HFF-Myc (cell line): Measurements from ENCODE around the gene FABP1.
A peak's percentile ranks its signal among the peaks of the same experiment; 100 is the strongest.

ENCODE experiments used
- DNase-seq: peaks from one replicate; pipeline ENCODE4 v3.0.0-alpha.2; 2011; ENCODE audit warnings: low read depth; ENCODE audit errors: extremely low read depth
- H3K4me3 ChIP-seq: replicated peaks from 2 replicates; pipeline ENCODE4 v1.5.1; 2011; ENCODE audit warnings: low read depth, mild to moderate bottlenecking, control low read depth, low read length
- CTCF ChIP-seq: IDR thresholded peaks from 2 replicates; pipeline ENCODE4 v1.5.1; 2012; ENCODE audit warnings: mild to moderate bottlenecking, low read depth, low read length, control low read depth; ENCODE audit errors: missing control alignments

The FABP1 gene

DNA sequence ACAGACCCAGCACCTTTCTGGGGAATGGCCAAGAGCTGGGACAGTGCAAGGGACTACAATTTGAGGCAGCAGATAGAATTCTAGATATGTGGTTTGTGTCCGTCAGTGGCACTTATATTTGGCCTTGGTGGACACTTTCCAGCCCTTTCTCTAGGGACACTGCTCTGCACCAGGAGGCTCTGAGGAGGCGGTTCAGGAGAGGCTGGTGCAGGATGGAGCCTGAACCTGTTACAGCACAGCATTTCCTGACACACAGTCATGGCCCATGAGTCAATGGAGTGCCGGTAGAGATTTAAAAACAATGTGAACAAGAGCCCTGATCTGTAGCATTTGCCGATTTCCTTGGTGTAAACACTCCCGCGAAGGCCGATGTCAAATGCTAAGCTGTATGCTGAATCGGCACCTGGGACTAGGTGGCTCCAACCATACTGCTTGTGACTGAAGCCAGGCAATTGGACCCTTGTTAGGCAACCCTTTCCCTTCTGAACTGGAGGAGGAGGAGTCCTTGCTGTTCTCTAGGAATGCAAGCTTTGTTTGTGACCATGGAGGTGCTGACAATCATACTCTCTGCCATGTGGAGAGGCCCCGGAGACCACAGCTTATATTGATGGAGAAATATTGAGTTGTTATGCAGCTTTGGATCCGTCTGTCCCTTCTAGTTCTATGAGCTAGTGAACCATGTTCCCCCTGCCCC lies 11.9 kb downstream of the FABP1 start:
- no peak for TF ChIP-seq CTCF
- DNase-seq = no peak
- H3K4me3 ChIP-seq = no peak overlapping the region

GRCh38 chr2:88114889-88115288 lies 13.0 kb downstream of the FABP1 start:
- TF ChIP-seq CTCF = no peak
- DNase-seq = peak; percentile 27
- no peak overlapping the region for H3K4me3 ChIP-seq

- no peak for TF ChIP-seq CTCF
- no peak for DNase-seq
- H3K4me3 ChIP-seq = no peak overlapping the region
Observed at GRCh38 chr2:88113069-88113468, 14.8 kb downstream of the FABP1 start.

GRCh38 chr2:88110830-88111229 lies 17.0 kb downstream of the FABP1 start:
- no peak overlapping the region for H3K4me3 ChIP-seq
- TF ChIP-seq CTCF = no peak
- DNase-seq = no peak

GRCh38 chr2:88108796-88109195 lies 19.1 kb downstream of the FABP1 start:
- no peak for TF ChIP-seq CTCF
- DNase-seq = no peak
- no peak overlapping the region for H3K4me3 ChIP-seq

DNA sequence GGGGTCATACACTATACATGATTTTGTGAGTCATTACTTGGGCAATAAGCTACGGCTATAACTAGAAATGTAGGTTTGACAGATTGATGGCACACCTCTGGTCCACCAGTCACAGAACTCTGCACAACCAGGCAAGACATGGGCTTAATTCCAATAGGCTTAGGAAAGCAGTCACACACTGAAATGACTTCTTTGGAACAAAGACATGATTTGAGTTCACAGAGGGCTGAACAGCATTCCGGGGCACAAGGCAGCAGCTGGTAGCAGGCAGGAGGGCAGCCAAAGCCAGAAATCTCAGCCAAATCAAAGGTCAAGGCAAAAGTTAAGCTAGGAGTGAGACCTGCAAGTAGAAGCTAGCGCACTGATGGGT lies 27.4 kb downstream of the FABP1 start:
- H3K4me3 ChIP-seq = no peak overlapping the region
- TF ChIP-seq CTCF = no peak
- no peak for DNase-seq
